ENCODE results near the gene DCANP1.

DNA sequence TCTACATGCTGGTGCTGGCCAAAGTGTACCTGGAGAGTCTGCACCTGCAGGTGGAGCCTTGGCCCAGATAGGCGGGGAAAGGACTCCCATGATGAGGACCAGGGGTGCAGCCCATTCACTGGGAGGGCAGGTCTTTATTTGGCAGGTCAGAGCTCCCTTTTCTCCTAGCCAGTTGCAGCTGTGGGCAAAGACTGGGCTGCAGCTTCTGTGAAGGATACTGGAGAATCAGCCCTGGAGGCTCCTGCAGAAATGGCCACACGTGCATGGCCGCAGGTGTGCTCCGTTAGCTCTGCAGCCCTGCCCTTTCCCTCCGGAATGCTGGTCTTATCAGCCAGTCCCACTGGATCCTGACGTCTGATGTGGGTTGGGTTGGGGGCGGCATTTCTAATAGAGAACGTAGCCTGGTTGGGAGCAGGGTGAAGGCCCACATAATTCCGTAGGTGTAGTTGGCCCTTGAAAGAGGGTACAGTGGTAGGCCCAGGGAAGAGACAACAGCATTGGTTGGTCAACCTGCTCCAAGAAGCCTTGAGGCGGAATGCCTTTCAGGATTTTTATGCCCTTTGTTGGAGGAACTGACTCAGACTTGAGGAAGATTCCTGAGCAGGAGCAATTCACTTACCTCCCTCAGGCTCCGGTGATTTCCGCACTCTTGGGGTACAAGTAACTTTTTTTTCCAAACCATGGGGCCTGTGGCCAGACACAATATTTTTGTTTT lies 27.0 kb upstream of the DCANP1 start:
- no peak for TF ChIP-seq TOX (CRISPR knock-in tag; IDR thresholded peaks at IDR 0.05; ENCODE audit: borderline replicate concordance)
- no peak for TF ChIP-seq PATZ1 (CRISPR knock-in tag; IDR thresholded peaks at IDR 0.05; ENCODE audit: borderline replicate concordance)
- TF ChIP-seq ZNF8 (CRISPR knock-in tag; IDR thresholded peaks at IDR 0.05), result no peak
- TF ChIP-seq TSHZ2 (CRISPR knock-in tag; IDR thresholded peaks at IDR 0.05), result no peak
- TF ChIP-seq ESRRG (CRISPR knock-in tag; IDR thresholded peaks at IDR 0.05), result no peak
- TF ChIP-seq SNAI2 (CRISPR knock-in tag; IDR thresholded peaks at IDR 0.05), result no peak
- TF ChIP-seq, protein P1, sequence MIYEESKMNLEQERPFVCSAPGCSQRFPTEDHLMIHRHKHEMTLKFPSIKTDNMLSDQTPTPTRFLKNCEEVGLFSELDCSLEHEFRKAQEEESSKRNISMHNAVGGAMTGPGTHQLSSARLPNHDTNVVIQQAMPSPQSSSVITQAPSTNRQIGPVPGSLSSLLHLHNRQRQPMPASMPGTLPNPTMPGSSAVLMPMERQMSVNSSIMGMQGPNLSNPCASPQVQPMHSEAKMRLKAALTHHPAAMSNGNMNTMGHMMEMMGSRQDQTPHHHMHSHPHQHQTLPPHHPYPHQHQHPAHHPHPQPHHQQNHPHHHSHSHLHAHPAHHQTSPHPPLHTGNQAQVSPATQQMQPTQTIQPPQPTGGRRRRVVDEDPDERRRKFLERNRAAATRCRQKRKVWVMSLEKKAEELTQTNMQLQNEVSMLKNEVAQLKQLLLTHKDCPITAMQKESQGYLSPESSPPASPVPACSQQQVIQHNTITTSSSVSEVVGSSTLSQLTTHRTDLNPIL (CRISPR knock-in tag; IDR thresholded peaks at IDR 0.05; ENCODE audit: low read depth), result no peak
- no peak for TF ChIP-seq ZFP30 (CRISPR knock-in tag; IDR thresholded peaks at IDR 0.05)
- no peak for TF ChIP-seq ZFP3 (CRISPR knock-in tag; IDR thresholded peaks at IDR 0.05)
- no peak for TF ChIP-seq ARNTL (CRISPR knock-in tag; IDR thresholded peaks at IDR 0.05; ENCODE audit: borderline replicate concordance, low read depth)
- no peak for TF ChIP-seq CSDC2 (CRISPR knock-in tag; IDR thresholded peaks at IDR 0.05)
- TF ChIP-seq TCF4 (CRISPR knock-in tag; IDR thresholded peaks at IDR 0.05; ENCODE audit: borderline replicate concordance), result no peak
- no peak for TF ChIP-seq GLIS3 (CRISPR knock-in tag; IDR thresholded peaks at IDR 0.05)

Measured in SK-N-SH treated with all-trans-retinoic acid at 6 μM for 48 hours (cell line).